ENCODE measurements around the gene PPP1R14C. TPM values are rescaled to one million over a fixed set of nuclear protein-coding genes. Genes with fewer than 3 reads are reported as not detected.

PPP1R14C gene
- total and polyA plus RNA-seq, 2 experiments from 2014 or later, result 1.1 to 1.4 TPM

GRCh38 chr6:150266309-150266708 is 123.5 kb downstream of the PPP1R14C start (continued):
- no peak for TF ChIP-seq NANOG (IDR thresholded peaks at IDR 0.05; ENCODE audit: borderline replicate concordance)
- TF ChIP-seq JUNB (IDR thresholded peaks at IDR 0.05; ENCODE audit: unreplicated experiment), result no peak
- TF ChIP-seq POLR2AphosphoS5 (IDR thresholded peaks at IDR 0.05; ENCODE audit: low read depth), result no peak
- TF ChIP-seq EZH2 (IDR thresholded peaks at IDR 0.05; ENCODE audit: low read depth, unreplicated experiment), result no peak
- TF ChIP-seq ETS1 (IDR thresholded peaks at IDR 0.05), result no peak
- TF ChIP-seq ZNF114 (CRISPR knock-in tag; IDR thresholded peaks at IDR 0.05), result no peak
- TF ChIP-seq, protein P1, sequence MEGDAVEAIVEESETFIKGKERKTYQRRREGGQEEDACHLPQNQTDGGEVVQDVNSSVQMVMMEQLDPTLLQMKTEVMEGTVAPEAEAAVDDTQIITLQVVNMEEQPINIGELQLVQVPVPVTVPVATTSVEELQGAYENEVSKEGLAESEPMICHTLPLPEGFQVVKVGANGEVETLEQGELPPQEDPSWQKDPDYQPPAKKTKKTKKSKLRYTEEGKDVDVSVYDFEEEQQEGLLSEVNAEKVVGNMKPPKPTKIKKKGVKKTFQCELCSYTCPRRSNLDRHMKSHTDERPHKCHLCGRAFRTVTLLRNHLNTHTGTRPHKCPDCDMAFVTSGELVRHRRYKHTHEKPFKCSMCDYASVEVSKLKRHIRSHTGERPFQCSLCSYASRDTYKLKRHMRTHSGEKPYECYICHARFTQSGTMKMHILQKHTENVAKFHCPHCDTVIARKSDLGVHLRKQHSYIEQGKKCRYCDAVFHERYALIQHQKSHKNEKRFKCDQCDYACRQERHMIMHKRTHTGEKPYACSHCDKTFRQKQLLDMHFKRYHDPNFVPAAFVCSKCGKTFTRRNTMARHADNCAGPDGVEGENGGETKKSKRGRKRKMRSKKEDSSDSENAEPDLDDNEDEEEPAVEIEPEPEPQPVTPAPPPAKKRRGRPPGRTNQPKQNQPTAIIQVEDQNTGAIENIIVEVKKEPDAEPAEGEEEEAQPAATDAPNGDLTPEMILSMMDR (conservative IDR thresholded peaks at IDR 0.05; ENCODE audit: low read depth in 2 of 2), result no peak

DNA sequence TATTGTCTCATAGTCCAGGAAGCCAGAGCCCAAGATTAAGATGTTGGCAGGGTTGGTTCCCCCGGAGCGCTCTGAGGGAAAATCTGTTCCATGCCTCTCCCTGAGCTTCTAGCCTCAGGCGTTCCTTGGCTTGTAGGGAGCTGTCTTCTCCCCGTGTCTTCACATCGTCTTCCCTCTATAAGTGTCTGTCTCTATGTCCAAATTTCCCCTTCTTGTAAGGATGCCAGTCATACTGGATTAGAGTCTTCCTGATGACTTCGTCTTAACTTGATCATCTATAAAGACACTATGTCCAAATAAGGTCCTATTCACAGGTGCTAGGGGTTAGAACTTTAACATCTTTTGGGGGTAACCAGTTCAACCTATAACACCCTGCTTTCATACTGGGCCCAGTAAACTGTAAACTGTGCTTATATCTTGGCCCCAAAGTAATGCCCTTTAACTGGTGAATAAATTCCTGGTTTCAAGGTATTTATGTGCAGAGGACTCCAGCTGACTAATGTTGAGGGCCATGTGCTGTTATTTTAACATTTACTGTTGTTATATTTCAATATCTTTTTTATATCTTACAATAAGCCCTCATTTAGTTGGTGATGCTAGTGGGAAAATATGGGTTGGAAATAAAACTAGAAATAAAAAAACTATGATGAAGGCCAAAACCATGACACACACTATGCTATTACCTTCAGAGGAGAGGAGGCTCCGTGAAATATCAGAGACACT is 124.3 kb downstream of the PPP1R14C start:
- 0 out of 2 replicates have a peak, but pooled peaks cover under 1% of the 10 kb centered on the region for H3K4me1 ChIP-seq (ENCODE audit: insufficient read depth)
- no peaks in the 10 kb centered on the region for H3K9me2 ChIP-seq (ENCODE audit: insufficient read depth)
- H3K4me3 ChIP-seq, result no peak overlapping the region
- Mint-ChIP-seq H3K4me1 (peaks cover 5% of the 10 kb centered on the region; the same call in 2 of the 3 replicates), H3K27me3 (ENCODE audit: insufficient read depth, low read depth, poor library complexity) (peaks cover 9% of the 10 kb centered on the region), H3K27ac (no peak overlapping the region), H3K9me3 (peaks cover 5% of the 10 kb centered on the region; the same call in 1 of the 3 replicates), H3K36me3 (ENCODE audit: low read depth) (no peaks in the 10 kb centered on the region), H3K4me3 (no peak overlapping the region)
- no peaks in the 10 kb centered on the region for H3K36me3 ChIP-seq (ENCODE audit: insufficient read depth)
- no peaks in the 10 kb centered on the region for H3K27me3 ChIP-seq (ENCODE audit: insufficient read depth)
- H3K4me2 ChIP-seq, result no peak overlapping the region
- ATAC-seq, result no peak
- no peaks in the 10 kb centered on the region for H3F3A ChIP-seq (replicated peaks; ENCODE audit: low read depth)
- H3K79me2 ChIP-seq (replicated peaks; ENCODE audit: insufficient read depth), result no peaks in the 10 kb centered on the region
- no peaks in the 10 kb centered on the region for H4K20me1 ChIP-seq (replicated peaks; ENCODE audit: insufficient read depth)
- H2AFZ ChIP-seq, result no peak overlapping the region
- H3K27ac ChIP-seq (ENCODE audit: low read depth), result no peak overlapping the region
- DNase-seq (ENCODE audit: low spot score), result no peak
- no peak for TF ChIP-seq CREB1 (CRISPR knock-in tag; IDR thresholded peaks at IDR 0.05; ENCODE audit: low read depth)
- TF ChIP-seq ZNF331 (CRISPR knock-in tag; IDR thresholded peaks at IDR 0.05; ENCODE audit: low read depth), result no peak
- no peak for TF ChIP-seq STAT1 (IDR thresholded peaks at IDR 0.05; ENCODE audit: unreplicated experiment)
- TF ChIP-seq JUNB (IDR thresholded peaks at IDR 0.05; ENCODE audit: unreplicated experiment), result no peak
- TF ChIP-seq ETS1 (IDR thresholded peaks at IDR 0.05), result no peak
- TF ChIP-seq NANOG (IDR thresholded peaks at IDR 0.05; ENCODE audit: borderline replicate concordance), result no peak
- TF ChIP-seq EZH2phosphoT487 (IDR thresholded peaks at IDR 0.05; ENCODE audit: unreplicated experiment), result no peak
- TF ChIP-seq EZH2 (IDR thresholded peaks at IDR 0.05; ENCODE audit: low read depth, unreplicated experiment), result no peak
- no peak for TF ChIP-seq POLR2AphosphoS5 (IDR thresholded peaks at IDR 0.05; ENCODE audit: low read depth)
- TF ChIP-seq, protein P2, sequence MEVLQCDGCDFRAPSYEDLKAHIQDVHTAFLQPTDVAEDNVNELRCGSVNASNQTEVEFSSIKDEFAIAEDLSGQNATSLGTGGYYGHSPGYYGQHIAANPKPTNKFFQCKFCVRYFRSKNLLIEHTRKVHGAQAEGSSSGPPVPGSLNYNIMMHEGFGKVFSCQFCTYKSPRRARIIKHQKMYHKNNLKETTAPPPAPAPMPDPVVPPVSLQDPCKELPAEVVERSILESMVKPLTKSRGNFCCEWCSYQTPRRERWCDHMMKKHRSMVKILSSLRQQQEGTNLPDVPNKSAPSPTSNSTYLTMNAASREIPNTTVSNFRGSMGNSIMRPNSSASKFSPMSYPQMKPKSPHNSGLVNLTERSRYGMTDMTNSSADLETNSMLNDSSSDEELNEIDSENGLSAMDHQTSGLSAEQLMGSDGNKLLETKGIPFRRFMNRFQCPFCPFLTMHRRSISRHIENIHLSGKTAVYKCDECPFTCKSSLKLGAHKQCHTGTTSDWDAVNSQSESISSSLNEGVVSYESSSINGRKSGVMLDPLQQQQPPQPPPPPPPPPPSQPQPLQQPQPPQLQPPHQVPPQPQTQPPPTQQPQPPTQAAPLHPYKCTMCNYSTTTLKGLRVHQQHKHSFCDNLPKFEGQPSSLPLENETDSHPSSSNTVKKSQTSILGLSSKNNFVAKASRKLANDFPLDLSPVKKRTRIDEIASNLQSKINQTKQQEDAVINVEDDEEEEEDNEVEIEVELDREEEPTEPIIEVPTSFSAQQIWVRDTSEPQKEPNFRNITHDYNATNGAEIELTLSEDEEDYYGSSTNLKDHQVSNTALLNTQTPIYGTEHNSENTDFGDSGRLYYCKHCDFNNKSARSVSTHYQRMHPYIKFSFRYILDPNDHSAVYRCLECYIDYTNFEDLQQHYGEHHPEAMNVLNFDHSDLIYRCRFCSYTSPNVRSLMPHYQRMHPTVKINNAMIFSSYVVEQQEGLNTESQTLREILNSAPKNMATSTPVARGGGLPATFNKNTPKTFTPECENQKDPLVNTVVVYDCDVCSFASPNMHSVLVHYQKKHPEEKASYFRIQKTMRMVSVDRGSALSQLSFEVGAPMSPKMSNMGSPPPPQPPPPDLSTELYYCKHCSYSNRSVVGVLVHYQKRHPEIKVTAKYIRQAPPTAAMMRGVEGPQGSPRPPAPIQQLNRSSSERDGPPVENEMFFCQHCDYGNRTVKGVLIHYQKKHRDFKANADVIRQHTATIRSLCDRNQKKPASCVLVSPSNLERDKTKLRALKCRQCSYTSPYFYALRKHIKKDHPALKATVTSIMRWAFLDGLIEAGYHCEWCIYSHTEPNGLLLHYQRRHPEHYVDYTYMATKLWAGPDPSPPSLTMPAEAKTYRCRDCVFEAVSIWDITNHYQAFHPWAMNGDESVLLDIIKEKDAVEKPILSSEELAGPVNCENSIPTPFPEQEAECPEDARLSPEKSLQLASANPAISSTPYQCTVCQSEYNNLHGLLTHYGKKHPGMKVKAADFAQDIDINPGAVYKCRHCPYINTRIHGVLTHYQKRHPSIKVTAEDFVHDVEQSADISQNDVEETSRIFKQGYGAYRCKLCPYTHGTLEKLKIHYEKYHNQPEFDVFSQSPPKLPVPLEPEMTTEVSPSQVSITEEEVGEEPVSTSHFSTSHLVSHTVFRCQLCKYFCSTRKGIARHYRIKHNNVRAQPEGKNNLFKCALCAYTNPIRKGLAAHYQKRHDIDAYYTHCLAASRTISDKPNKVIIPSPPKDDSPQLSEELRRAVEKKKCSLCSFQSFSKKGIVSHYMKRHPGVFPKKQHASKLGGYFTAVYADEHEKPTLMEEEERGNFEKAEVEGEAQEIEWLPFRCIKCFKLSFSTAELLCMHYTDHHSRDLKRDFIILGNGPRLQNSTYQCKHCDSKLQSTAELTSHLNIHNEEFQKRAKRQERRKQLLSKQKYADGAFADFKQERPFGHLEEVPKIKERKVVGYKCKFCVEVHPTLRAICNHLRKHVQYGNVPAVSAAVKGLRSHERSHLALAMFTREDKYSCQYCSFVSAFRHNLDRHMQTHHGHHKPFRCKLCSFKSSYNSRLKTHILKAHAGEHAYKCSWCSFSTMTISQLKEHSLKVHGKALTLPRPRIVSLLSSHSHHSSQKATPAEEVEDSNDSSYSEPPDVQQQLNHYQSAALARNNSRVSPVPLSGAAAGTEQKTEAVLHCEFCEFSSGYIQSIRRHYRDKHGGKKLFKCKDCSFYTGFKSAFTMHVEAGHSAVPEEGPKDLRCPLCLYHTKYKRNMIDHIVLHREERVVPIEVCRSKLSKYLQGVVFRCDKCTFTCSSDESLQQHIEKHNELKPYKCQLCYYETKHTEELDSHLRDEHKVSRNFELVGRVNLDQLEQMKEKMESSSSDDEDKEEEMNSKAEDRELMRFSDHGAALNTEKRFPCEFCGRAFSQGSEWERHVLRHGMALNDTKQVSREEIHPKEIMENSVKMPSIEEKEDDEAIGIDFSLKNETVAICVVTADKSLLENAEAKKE (CRISPR knock-in tag; IDR thresholded peaks at IDR 0.05), result no peak
